Measurements from ENCODE around the gene SENP5.

GRCh38 chr3:196875258-196875657 lies 7.5 kb downstream of the SENP5 start:
- TF ChIP-seq, protein P1, sequence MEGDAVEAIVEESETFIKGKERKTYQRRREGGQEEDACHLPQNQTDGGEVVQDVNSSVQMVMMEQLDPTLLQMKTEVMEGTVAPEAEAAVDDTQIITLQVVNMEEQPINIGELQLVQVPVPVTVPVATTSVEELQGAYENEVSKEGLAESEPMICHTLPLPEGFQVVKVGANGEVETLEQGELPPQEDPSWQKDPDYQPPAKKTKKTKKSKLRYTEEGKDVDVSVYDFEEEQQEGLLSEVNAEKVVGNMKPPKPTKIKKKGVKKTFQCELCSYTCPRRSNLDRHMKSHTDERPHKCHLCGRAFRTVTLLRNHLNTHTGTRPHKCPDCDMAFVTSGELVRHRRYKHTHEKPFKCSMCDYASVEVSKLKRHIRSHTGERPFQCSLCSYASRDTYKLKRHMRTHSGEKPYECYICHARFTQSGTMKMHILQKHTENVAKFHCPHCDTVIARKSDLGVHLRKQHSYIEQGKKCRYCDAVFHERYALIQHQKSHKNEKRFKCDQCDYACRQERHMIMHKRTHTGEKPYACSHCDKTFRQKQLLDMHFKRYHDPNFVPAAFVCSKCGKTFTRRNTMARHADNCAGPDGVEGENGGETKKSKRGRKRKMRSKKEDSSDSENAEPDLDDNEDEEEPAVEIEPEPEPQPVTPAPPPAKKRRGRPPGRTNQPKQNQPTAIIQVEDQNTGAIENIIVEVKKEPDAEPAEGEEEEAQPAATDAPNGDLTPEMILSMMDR (IDR thresholded peaks at IDR 0.05): no peak
- TF ChIP-seq POLR2A (IDR thresholded peaks at IDR 0.05; ENCODE audit: low read depth): no peak
- TF ChIP-seq POLR2AphosphoS5 (IDR thresholded peaks at IDR 0.05): no peak

Measured in esophagus muscularis mucosa (tissue), 3 donors.